Lower leg skin (tissue), 4 donors: Measurements from ENCODE around the gene COL4A1. TPM values are rescaled to one million over a fixed set of nuclear protein-coding genes. Genes with fewer than 3 reads are reported as not detected.

Experiments
- DNase-seq, 2 donors: peaks; one replicate each; pipeline ENCODE4 v3.0.0-alpha.2; 2019; ENCODE audit warnings: low spot score in 2 of 2
- H3K4me3 ChIP-seq: fragments of 200-600 bp; sonication (generic); 2 replicates; pipeline ENCODE4 v1.5.1; 2017; ENCODE audit warnings: mild to moderate bottlenecking, low read depth; ENCODE audit not compliant: poor library complexity, severe bottlenecking
- CTCF ChIP-seq, 3 donors: fragments of 450-650 bp; IDR thresholded peaks; one replicate each; pipeline ENCODE4 v1.5.1; 2016; ENCODE audit warnings: antibody characterized with exemption in 3 of 3, mild to moderate bottlenecking in 3 of 3, moderate library complexity in 2 of 3
- POLR2A ChIP-seq, 2 donors: fragments of 450-650 bp; IDR thresholded peaks; one replicate each; pipeline ENCODE4 v1.6.1; 2016 to 2017; ENCODE audit warnings: antibody characterized with exemption in 2 of 2, mild to moderate bottlenecking in 1 of 2, moderate library complexity in 1 of 2
- WGBS, 2 donors: methylation state at CpG; one replicate each; pipeline ENCODE4 v1.1.5; 2018; 5-methylcytosine and 5-hydroxymethylcytosine counted together
- intact Hi-C: fragments of 100-400 bp; cut with DNase I; formaldehyde crosslinking; loops from one replicate; pipeline ENCODE4 v1.15.0; 2023; ENCODE audit warnings: low total_unique reads
- total RNA-seq, 4 donors: library from RNA; depleted of rRNA; stranded (reverse); fragments of >200 nt; gene quantifications; one replicate each; pipeline ENCODE4 v1.1.0, GENCODE V29; 2016

COL4A1 gene
- total RNA-seq, 4 donors from 2014 or later = 41.0 to 105 (median 56.7) TPM

- intact Hi-C loops = no loop called here
- WGBS, 2 donors = 1% methylated on average over 32 to 37 of the region's 60 CpGs
- DNase-seq = peak; percentile 50 to 92
- no peak for TF ChIP-seq POLR2A (IDR thresholded peaks at IDR 0.05)
- no peak for TF ChIP-seq CTCF (IDR thresholded peaks at IDR 0.05)
- peak overlapping the region; percentile 22 for H3K4me3 ChIP-seq
Measured at GRCh38 chr13:110138010-110138699, 168.8 kb downstream of the COL4A1 start.

DNA sequence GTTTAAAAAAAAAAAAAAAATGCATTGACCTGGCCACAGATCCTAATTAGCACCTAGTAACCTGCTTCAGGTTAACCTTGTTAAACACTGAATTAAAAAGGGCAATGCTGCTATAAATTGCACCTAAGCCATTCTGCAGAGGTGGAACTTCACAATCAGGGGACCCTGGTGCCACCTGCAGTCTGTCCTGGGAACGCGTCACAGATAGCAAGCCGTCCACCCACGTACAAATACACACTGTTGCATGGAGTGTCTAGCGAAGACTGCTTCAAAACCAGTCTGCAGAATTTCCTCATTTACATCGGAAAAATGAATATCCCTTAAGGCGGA lies 169.3 kb downstream of the COL4A1 start:
- TF ChIP-seq CTCF (IDR thresholded peaks at IDR 0.05) = no peak
- no peak for TF ChIP-seq POLR2A (IDR thresholded peaks at IDR 0.05)
- peak overlapping the region; percentile 22 for H3K4me3 ChIP-seq
- WGBS, 2 donors = 1% methylated on average over 7 of the region's 7 CpGs
- intact Hi-C loops = no loop called here
- peak in 1 of 2 donors; percentile 18 for DNase-seq

DNA sequence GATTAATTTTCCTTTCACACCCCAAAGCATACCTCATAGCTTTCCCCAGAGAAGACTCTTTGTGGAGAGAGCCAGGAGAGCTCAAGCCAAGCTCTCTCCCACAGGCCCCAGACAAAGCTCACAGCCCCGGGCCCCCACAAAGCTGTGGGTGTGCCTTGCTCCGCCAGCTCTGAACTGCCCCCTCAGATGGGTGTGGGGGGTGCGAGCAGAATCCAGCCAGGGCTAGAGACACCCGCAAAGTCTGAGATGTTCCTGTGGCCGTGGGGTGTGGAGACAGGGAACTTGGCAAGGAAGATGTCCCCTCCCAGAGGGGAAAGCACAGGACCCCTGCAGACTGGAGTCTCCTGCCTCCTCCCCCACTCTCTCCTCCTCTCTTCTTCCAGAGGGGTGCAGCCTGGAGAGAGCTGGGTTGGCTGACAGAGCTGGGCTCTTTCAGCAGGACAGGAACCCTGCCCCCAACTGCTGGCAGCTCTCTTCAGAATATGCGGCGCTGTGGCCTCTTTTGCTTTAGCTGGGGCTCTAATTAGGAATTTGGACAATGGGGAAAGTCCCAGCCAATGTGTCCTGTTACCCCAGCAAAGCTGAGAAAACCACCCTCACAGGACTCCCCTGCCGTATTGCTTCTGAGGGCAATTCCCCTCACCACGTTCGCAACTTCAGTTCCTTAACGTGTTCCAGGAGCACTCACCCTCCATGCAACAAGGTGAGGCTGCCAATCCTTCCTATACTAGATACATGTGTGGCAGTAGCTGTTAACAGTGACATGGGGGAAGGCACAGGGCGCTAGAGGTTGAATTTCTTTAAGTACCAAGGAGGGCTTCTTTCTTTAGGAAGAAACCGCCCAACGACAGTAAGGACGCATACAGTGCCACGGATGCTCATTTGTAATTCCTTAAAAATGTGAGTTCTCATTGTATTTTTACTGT lies 170.0 kb downstream of the COL4A1 start:
- peak in 1 of 2 donors; percentile 11 for DNase-seq
- 40 to 41% methylated on average over 16 of the region's 16 CpGs for WGBS, 2 donors
- TF ChIP-seq CTCF (IDR thresholded peaks at IDR 0.05) (no peak), POLR2A (IDR thresholded peaks at IDR 0.05) (no peak)
- no peak overlapping the region for H3K4me3 ChIP-seq
- intact Hi-C loops = no loop called here

GRCh38 chr13:110135977-110136597 lies 170.9 kb downstream of the COL4A1 start:
- TF ChIP-seq POLR2A (IDR thresholded peaks at IDR 0.05) = no peak
- TF ChIP-seq CTCF (IDR thresholded peaks at IDR 0.05) = no peak
- intact Hi-C loops = no loop called here
- H3K4me3 ChIP-seq = no peak overlapping the region
- WGBS, 2 donors = 78 to 86% methylated on average over 5 of the region's 5 CpGs
- DNase-seq = peak in 1 of 2 donors; percentile 4

GRCh38 chr13:110134801-110135200 lies 172.2 kb downstream of the COL4A1 start:
- 53 to 60% methylated on average over 8 of the region's 8 CpGs for WGBS, 2 donors
- TF ChIP-seq CTCF (IDR thresholded peaks at IDR 0.05) (no peak), POLR2A (IDR thresholded peaks at IDR 0.05) (no peak)
- DNase-seq = peak in 1 of 2 donors; percentile 12
- no peak overlapping the region for H3K4me3 ChIP-seq
- intact Hi-C loops = no loop called here
